Prostate gland (tissue), 2 donors: ENCODE data around the gene TET2.

ENCODE experiments used
- CTCF ChIP-seq, 4 experiments: fragments of 200-600 bp in 2 of 4; fragments of 450-650 bp in 2 of 4; sonication (generic) in 2 of 4; IDR thresholded peaks; 1 replicate in 3 of 4; 2 replicates in 1 of 4; pipeline ENCODE4 v1.5.1; 2016 to 2019; ENCODE audit warnings: antibody characterized with exemption in 4 of 4, mild to moderate bottlenecking in 2 of 4, moderate library complexity in 2 of 4
- POLR2A ChIP-seq: fragments of 450-650 bp; IDR thresholded peaks from one replicate; pipeline ENCODE4 v1.6.1; 2016; ENCODE audit warnings: antibody characterized with exemption, mild to moderate bottlenecking
- POLR2AphosphoS5 ChIP-seq: sonication (generic); formaldehyde crosslinking; IDR thresholded peaks from one replicate; pipeline ENCODE4 v1.6.1; 2017; ENCODE audit warnings: antibody characterized with exemption

GRCh38 chr4:105107095-105107856, 39.4 kb upstream of the TET2 start:
- TF ChIP-seq CTCF (IDR thresholded peaks at IDR 0.05), result no peak
- no peak for TF ChIP-seq POLR2A
- TF ChIP-seq POLR2AphosphoS5, result no peak
